ENCODE results near the gene USP31.

DNA sequence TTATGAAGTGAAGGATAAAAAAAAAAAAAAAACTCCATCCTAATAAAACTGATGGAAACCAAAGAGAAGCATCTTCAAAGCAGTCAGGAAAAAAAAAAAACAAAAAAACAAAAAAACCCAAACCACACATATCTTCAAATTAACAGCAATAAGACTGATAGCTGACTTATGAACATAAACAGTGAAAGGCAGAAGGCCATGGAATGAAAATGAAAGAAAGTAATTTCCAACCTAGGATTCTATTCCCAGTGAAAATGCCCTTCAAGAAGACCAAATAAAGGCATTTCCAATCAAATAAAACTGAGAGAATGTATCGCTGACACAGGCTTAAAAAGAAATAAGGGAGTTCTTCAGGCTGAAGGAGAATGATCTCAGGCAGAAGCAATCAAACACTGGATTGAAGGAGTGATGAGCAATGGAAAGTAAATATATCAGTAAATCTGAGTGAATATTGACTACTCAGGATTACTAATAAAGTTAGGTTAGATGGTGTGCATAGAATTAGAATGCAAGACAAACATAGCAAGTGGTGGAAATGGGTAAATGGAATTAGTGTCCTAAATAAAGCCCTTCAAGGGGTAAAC, 92.1 kb downstream of the USP31 start:
- TF ChIP-seq, protein P1, sequence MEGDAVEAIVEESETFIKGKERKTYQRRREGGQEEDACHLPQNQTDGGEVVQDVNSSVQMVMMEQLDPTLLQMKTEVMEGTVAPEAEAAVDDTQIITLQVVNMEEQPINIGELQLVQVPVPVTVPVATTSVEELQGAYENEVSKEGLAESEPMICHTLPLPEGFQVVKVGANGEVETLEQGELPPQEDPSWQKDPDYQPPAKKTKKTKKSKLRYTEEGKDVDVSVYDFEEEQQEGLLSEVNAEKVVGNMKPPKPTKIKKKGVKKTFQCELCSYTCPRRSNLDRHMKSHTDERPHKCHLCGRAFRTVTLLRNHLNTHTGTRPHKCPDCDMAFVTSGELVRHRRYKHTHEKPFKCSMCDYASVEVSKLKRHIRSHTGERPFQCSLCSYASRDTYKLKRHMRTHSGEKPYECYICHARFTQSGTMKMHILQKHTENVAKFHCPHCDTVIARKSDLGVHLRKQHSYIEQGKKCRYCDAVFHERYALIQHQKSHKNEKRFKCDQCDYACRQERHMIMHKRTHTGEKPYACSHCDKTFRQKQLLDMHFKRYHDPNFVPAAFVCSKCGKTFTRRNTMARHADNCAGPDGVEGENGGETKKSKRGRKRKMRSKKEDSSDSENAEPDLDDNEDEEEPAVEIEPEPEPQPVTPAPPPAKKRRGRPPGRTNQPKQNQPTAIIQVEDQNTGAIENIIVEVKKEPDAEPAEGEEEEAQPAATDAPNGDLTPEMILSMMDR (IDR thresholded peaks at IDR 0.05; ENCODE audit: borderline replicate concordance, extremely low read depth, low read length, poor library complexity, severe bottlenecking): no peak
- no peak for TF ChIP-seq EZH2 (IDR thresholded peaks at IDR 0.05; ENCODE audit: borderline replicate concordance, low read depth, low read length, severe bottlenecking)
